IPS DF 19.7 (cell line): ENCODE measurements around the gene FRMD3.
"Not testable (repeated sequence)": the region's sequence is repeated elsewhere in the genome, so short reads cannot be mapped to it uniquely, and the experiment has no call there.

Experiments used
- DNase-seq: peaks from one replicate; pipeline ENCODE4 v3.0.0-alpha.2; 2013; ENCODE audit warnings: low read depth, low spot score

Gene FRMD3

DNA sequence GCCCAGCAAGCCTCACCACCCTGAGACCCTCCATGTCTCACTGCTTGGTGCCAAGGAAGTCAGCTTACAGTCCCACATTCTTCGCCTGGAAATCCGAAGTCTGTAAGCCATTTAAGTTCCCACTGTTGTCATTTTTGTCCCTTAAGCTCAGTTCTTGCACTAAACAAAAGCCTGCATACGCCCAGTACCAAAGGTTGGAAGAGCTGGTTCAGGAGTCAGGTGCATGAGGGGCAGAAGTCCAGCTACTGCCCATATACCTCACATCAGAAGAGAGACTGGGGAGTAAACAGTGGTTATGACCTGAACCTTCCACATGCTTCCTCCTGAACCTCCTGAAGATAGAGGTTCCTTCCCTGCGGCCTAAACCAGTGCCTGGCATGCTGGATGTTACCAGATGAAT is 146.0 kb downstream of the FRMD3 start:
- DNase-seq: no peak

DNA sequence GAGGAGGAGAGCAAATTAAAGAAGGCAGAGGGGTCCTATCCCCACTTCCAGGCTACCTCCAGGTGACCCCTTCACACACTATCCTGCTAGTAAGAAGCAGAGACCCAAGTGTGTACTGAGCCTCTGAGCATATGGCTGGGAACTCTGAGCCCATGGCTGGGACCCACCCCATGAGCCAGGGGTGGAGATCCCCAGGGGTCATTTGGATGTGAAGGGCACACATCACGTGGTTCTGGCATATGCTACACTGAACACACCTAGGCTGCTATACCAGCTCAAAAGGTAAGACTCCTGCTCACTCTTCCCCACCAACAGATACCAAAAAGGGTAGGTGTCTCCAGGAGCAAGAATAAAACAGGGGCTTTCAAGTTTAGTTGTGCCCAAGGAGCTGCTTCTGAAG is 149.9 kb downstream of the FRMD3 start:
- no peak for DNase-seq

DNA sequence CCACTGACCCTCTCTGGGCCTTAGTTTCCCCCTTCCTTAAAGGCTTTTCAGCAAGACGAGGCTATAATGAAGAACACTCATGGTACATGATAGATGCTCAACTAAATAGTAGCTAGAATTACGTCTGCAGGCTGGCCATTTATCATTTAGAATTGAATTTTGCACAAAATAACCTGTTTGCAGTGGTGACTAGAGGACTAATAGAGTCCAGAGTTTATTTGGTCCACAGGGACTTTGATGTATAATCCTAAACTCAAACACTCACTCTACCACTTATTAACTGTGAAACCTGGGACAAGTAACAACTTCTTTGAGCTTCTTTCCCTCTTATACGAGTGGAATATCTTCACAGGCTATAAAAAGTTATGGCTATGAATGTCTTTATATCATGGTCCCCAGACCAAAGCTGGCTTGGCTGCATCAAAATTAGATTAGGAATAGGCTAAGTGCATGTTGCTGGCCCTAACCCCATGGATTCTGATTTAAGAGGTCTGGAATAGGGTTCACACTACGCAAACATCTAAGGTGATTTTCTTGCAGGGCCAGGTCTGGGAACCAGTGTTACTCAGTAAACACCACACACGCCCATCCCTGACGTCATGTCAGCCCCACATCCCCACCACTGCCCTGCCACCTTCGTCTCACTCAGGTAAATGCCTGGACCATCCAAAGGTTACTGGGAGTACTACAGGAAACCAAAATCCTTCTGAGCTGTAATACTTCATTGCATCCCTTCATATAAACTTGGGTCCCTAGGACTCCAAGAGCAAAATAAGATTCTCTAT is 150.6 kb downstream of the FRMD3 start:
- DNase-seq: no peak

DNA sequence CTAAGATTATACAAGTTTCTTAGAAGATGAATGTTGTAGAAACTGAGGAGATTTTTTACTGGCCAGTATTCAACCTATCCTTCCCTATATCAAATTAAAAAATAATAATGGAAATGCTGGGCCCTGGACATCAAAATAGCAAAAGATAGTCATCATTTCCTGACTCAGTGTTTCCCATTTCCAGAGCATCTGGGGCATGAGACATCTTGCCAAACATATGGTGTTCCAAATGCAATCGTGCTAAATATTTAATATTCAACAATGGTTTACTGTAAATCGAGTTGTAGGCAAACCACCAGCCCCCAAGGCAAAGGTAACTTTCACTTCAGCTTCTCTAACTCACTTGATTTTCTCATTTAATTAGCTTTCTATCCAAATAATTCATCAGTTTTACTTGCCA is 152.9 kb downstream of the FRMD3 start:
- DNase-seq: no peak

DNA sequence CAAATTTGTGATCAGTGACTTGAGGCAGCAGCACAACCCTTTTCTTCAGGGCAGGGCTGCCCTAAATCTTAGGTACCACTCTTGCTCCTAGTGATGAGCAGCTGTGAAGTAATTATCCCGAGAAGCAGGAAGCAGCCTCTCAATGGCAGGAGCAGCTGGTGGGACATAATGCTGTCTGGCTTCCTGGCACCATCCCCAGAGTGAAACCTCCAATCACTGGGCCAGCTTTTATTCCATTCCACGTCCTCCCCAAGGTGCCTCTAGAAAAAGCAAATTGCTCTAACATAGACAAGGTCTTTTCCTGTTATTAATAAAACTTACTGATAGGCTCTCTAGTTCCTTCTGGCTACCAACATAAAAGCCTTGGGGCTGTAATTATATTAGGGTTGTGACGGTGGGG is 154.0 kb downstream of the FRMD3 start:
- DNase-seq: no peak

DNA sequence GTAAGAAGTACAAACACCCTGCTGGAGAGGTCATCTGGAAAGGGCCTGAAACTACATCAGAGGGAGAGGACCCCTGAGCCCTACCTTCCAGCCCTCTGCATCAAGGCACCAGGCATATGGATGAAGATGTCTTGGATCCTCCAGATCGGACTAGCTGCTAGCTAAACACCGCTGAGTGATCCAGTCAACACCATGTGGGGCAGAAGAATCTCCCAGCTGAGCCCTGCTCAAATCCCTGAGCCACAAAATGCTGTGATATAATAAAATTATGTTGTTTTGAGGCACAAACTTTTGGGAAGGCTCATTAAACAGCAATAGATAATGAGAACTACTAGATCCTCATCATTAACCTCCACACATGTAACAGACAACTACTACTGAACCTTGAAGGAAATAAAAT is 155.2 kb downstream of the FRMD3 start:
- no peak for DNase-seq

DNA sequence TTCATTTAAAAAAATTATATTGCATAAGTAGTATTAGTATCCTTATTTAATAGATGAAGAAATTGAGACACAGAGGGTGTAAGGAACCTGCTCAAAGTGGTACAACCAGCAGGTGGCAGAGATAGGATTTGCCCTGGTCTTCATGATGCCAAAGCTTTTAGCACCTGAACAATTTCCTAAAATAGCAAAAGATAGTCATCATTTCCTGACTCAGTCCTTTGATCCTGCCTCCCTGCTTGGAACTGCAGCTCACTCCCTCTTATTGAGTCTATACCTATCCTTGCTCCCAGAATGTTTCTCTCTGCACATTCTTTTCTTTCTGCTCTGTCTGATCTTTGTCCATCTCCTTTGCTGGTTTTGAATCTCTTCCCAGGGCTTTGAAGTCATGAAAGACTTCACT is 155.8 kb downstream of the FRMD3 start:
- no peak for DNase-seq

DNA sequence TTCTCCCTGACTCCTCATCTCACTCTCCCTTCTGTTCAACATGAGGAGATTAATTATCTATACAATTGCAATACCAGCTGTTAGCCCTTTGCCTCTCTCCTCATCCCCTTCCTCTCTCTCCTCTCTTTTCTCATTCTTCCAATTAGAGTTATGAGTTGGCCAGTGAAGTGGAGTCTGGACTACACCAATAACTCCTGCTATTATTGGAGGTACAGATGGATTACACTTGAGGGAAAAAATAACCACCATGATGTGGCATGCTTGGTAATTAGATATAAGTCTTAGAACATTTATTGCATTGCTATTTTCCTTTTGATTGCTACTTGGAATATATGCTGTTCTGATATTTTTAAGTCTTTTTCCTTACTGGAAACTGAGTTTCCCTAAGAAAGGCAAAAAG is 159.2 kb downstream of the FRMD3 start:
- DNase-seq: no peak

DNA sequence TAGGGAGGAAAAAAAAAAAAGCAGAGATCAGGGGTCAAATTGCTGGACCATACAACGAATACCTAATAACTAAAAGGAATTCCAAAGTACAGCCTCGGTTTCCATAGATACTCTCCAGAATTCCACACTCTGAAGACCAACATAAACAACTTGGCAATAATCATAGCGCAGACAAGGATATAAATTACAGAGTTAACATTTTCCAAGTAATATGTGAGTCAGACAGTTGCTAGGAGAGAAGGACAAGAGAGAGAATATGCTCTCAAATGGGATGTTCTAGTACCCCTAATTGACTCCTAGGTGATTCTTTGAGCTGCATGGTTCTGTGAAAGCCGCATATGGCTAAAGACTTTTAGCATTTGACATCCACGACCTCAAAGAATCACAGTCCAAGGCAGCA is 165.2 kb downstream of the FRMD3 start:
- no peak for DNase-seq

DNA sequence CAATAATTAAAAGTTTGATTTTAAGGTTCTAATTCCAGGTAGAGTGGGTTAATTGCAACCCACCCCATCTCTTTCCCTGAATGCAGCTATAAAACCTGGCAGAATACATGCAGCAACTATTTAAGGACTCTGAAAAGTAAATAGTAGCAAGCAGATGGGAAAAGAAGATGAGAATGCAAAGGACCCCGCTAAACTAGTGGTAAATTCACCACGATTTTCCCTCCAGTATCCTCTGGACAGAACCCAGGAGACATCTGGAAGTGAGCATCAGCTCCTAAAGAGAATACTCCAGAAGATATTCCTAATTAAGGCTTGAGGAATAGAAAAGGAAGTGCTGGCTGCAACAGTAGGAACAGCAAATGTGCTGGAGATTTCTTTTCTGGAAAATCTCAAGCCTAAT is 170.9 kb downstream of the FRMD3 start:
- DNase-seq: no peak

DNA sequence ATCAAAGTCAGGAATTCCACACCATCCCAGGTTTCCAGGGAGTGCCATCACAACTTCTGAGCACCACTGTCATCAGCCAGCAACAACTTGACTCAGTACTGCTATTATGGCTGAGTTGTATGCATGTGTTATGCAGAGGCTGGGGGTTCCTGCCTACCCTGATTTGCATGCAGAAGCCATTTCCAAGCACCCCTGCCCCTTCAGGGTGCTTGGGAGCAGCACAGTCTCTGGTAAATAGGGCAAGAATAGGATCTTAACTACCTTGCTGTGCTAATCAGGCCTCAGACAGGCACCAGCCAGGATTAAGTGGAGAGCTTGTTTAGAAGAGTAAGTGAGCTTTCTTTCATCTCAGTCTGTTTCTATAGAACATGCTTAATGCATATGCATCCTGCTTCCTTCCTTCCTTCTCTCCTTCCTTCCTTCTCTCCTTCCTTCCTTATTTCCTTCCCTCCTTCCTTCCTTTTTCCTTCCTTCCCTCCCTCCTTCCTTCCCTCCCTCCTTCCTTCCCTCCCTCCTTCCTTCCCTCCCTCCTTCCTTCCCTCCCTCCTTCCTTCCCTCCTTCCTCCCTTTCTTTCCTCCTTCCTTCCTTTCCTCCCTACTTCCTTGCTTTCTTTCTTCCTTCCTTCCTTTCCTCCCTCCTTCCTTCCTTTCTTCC is 175.7 kb downstream of the FRMD3 start:
- DNase-seq: no peak

DNA sequence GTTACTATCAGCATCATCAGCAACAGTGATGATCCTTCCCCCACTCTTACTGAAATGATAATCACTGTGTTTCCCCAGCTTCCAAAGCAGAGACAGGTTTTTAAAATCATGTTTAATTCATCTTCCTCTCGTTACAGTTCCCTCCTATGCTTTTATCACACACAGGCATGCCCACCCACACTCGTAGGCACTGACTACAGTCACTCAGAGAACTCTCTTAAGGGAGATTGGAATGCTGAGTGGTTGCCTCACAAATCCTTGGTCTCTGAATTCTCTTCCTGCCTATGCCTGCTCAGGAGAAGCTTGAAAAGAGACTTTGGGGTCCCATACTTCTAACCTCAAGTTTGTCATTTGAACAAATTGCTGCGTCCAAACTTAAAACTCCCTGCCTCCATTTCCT is 179.2 kb downstream of the FRMD3 start:
- DNase-seq: no peak

DNA sequence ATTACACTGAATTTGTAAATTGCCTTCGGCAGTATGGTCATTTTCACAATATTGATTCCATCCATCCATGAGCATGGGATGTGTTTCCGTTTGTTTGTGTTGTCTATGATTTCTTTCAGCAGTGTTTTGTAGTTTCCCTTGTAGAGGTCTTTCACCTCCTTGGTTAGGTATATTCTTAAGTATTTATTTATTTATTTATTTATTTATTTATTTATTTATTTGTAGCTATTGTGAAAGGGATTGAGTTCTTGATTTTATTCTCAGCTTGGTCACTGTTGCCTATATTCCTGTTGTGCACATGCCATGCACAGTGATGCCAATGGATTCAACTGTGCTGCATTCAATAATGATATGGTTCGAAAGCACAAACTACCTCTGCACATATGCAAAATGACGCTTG is 179.7 kb downstream of the FRMD3 start:
- not testable (repeated sequence) for DNase-seq

DNA sequence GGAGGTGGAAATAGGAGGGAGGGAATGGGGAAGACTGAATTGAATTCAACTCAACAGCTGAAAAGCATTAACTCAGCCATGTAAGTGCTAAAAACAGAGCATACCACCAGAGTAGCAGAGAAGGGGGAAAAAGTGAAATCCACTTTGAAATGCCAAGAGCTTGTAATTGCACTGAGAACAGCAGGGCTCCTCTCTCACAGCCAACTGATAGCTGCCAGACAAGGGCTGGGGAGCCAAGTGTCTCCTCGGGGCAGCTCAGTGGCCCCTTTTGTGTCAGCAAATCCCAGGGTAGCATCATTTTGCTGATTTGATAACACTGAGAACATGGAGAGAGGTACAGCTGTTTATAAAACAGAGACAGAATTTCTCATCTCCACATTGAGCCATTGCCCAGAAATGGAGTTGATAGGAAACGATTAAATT is 182.5 kb downstream of the FRMD3 start:
- no peak for DNase-seq

DNA sequence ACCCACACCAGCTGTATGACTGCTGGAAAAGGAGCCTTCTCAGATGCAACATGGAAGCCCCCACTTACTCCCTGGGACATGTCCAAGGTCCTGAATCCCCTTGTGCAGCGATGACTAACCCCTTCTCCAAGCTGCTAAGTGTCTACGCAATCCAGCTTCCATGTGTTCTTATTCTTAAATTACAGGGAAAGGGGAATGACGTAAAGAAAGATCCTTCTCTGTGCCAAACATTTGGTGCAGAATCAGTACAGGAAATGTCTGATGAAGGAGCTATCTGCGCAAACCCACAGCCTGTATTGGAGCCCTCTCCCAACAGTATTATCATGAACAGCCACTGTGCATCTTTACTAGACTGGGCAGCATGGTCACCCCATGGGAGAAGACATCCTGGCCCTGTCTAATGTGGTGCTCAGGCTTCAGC is 183.2 kb downstream of the FRMD3 start:
- DNase-seq: no peak

DNA sequence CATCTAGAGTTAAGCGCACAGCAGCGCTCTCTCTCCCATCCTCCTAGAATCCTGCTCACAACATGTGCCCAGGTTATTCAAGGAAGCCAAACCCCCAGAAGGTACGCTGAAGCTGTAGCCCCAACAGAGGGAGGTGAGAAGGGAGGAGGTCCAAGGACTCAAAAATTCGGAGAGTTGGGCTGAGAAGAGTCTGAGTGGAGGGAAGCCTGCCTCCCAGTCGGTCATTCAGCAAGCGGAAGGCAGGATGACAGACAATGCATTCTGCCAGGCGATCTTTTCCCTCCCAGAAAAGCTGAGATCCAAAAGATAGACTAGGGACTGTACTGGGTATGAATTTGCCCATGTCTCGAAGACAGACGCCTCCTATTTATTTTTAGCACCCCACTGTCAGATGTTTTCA is 189.2 kb downstream of the FRMD3 start:
- no peak for DNase-seq

DNA sequence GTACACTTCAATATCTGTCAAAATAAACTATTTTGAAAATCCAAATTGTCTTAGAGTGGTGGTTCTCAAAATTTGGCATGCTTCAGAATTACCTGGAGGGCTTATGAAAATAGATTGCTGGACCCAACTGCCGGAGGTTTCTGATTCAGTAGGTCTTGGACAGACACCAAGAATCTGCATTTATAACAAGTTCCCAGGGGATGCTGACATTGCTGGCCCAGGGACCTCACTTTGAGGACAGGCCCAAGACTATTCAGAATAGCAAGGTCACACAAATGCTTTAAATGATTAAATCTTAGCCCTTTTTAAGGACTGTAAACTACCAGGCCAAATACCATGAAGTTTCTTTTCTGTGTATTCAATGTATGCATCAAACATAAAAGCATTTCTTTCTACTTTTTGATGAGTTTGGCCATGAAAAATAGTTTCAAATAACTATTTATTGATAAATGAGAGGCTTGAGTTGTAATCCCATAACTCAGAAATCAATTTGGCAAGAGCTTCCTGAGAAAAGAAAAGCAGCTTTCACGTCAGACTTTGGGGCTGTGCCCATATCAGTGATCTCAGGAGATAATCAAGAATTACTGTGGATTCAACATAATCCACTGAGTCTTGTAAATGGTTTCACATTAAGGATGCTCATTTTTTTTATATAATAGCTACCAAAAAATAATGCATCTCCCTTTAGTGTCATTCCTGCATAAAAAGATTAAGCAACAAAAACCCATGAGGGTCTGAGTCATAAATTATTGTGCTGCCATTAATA is 191.4 kb downstream of the FRMD3 start:
- DNase-seq: no peak

DNA sequence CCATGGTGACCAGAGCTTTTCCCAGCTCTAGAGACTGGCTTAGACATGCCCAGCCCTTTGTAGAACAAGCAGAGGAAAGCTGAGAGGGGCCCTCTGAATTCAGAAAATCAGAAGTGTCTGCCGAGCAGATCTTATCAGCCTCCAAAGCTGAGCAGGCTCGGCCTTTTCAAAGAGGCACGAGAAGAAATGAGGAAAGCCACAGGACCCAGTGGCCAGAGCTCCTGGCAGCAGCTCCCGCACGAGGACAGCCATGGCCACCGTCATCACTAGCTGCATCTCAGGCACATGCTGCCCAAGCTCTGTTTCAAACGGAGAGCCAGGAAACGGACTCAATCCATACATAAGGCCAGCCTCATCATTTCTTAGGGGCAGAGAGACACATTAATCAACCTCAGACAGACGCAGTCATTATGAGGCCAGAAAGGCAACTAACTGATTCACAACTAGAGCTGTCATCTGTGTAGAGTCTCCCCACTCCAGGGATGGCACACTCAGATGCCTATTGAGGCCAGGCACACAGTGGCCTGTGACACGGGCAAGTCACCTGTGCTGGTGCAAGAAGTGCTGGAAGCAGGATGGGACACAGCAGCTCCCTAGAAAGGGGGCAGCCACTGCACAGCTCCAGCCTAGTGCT is 194.7 kb downstream of the FRMD3 start:
- no peak for DNase-seq

DNA sequence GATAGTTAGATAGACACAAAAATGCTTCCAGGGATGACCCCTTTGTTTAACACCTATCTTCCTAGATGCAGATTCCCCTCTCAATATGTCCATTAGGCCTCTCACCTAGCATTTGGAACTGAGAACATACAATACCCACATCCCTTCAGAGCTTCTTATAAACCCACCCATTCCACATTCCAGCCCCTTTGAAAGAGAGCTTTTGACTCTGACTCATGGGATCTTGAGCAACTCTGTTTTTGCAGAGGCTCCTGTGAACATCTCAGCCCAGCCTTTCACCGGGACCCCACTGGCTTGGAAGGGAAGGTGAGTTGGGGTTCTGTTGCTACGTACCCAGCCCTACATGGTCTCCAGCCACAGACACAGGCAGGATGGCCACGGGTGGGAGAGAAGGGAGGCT is 195.5 kb downstream of the FRMD3 start:
- DNase-seq: no peak

DNA sequence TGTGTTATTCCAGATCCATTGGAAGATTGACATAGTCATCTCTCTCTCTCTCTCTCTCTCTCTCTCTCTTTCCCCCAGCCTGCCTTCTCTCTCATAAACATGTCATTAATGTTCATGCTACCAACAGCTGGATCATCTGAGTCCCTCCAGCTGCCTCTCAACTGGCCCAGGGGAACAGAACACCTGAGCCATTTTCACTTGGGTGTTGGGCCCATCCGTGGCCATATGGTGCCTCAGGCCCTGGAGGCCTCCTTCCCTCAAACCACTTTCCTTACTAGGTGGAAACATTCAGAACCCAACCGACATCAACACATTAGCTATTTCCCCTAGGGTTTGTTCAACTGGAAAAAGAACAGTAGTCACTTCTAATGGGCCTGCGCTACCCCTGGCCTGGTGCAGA is 196.2 kb downstream of the FRMD3 start:
- no peak for DNase-seq

DNA sequence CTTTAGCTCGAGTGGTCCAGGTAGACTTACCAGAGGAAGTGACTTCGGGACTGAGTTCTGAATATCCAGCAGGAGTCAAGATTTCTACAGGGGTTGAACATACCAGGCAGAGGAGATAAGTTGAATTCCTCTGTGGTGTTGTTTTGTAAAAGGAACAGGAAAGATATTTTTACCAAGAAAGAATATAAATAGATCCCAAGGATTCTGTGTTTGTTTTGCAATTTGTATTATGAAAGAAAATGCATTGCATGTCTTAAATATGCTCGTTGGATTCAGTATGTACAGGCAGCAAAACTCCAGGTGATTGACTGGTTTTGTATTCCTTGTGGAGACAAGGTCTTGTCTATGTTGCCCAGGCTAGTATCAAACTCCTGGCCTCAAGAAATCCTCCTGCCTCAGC is 197.8 kb downstream of the FRMD3 start:
- DNase-seq: no peak

DNA sequence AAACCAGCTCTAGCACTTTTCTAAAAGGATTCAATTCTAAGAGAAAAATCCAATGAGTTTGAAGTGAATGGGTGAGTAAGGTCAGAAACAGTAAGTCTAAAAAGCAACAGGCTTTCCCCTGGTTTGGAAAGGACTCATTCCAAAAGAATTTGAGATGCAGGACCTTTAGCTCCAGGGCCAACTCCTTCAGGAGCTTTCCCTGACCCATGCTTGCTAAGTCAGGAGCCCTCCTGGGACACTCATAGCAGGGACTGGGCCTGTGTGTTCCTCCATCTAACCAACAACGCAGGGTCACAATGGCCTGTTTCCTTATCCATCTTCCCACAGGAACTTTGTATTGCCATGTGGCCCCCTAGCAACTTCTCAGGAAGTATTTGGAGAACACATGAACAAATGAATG is 198.8 kb downstream of the FRMD3 start:
- DNase-seq: no peak
